B cell (primary cell): Measurements from ENCODE around the gene ASPSCR1. TPM values are rescaled to one million over a fixed set of nuclear protein-coding genes. Genes with fewer than 3 reads are reported as not detected.

Source experiments
- ATAC-seq: fragments of 200-7000 bp; cut with Tn5 transposase; one replicate; pipeline ENCODE4 v1.10.0; 2021; ENCODE audit warnings: low read depth, mild to moderate bottlenecking, moderate number of reproducible peaks, moderate library complexity
- CTCF ChIA-PET: fragments of 350-600 bp; sonication (Branson Sonifier 250); formaldehyde crosslinking; loops from one replicate; lab custom pipeline; 2021; ENCODE audit warnings: antibody characterized with exemption, inconsistent platforms; lab: Charles Lee
- POLR2A ChIA-PET: fragments of 350-600 bp; sonication (Branson Sonifier 250); formaldehyde crosslinking; loops from one replicate; lab custom pipeline; 2021; ENCODE audit warnings: antibody characterized with exemption; lab: Charles Lee
- DNase-seq: peaks from one replicate; pipeline ENCODE4 v3.0.0; 2013
- H2AFZ ChIP-seq: 2 replicates; pipeline ENCODE4 v1.6.1; 2012; ENCODE audit warnings: mild to moderate bottlenecking, low read depth, low read length; ENCODE audit not compliant: insufficient read depth, poor library complexity, severe bottlenecking
- H3K27ac ChIP-seq, 2 donors: 1 replicate in 1 of 2; 2 replicates in 1 of 2; pipeline ENCODE4 v1.5.1; 2012 to 2013; ENCODE audit warnings: low read length in 2 of 2, mild to moderate bottlenecking in 2 of 2, moderate library complexity in 1 of 2
- H3K27me3 ChIP-seq, 4 experiments: fragments of 200-600 bp in 1 of 4; sonication (generic) in 1 of 4; replicated peaks in 1 of 4; 1 replicate in 2 of 4; 2 replicates in 2 of 4; pipeline versions ENCODE4 v1.6.1 to v1.7.0; 2013 to 2016; ENCODE audit warnings: low read length in 3 of 4, mild to moderate bottlenecking in 2 of 4, mixed read lengths in 1 of 4, moderate library complexity in 1 of 4; ENCODE audit not compliant: insufficient read depth in 4 of 4, control insufficient read depth in 3 of 4; ENCODE audit errors: control extremely low read depth in 1 of 4
- H3K36me3 ChIP-seq, 2 experiments: replicated peaks in 1 of 2; 1 replicate in 1 of 2; 2 replicates in 1 of 2; pipeline versions ENCODE4 v1.6.1 to v1.7.1; 2013; ENCODE audit warnings: low read length in 1 of 2; ENCODE audit not compliant: insufficient read depth in 2 of 2, control insufficient read depth in 1 of 2; ENCODE audit errors: control extremely low read depth in 1 of 2, extremely low read depth in 1 of 2
- H3K4me1 ChIP-seq, 2 donors: fragments of 200-600 bp in 1 of 2; sonication (generic) in 1 of 2; 1 replicate in 1 of 2; 2 replicates in 1 of 2; pipeline versions ENCODE4 v1.5.1 to v1.6.1; 2013 to 2017; ENCODE audit warnings: low read length in 2 of 2; ENCODE audit not compliant: control insufficient read depth in 2 of 2, insufficient read depth in 2 of 2
- H3K4me2 ChIP-seq: replicated peaks from 2 replicates; pipeline ENCODE3; 2012; ENCODE audit warnings: mild to moderate bottlenecking, low read depth, low read length; ENCODE audit not compliant: poor library complexity, severe bottlenecking
- H3K4me3 ChIP-seq, 5 experiments: fragments of 200-600 bp in 1 of 5; sonication (generic) in 1 of 5; 1 replicate in 3 of 5; 2 replicates in 2 of 5; pipeline versions ENCODE4 v1.5.1 to v1.7.0; 2011 to 2016; ENCODE audit warnings: low read length in 4 of 5, mild to moderate bottlenecking in 4 of 5, low read depth in 2 of 5, control low read depth in 1 of 5, moderate library complexity in 1 of 5; ENCODE audit not compliant: insufficient read depth in 1 of 5; ENCODE audit errors: control extremely low read depth in 1 of 5, extremely low read depth in 1 of 5
- H3K79me2 ChIP-seq: fragments of 200-600 bp; sonication (generic); one replicate; pipeline ENCODE4 v1.6.0; 2016; ENCODE audit warnings: low read length; ENCODE audit not compliant: control insufficient read depth, insufficient read depth
- H3K9ac ChIP-seq: fragments of 200-600 bp; sonication (generic); 2 replicates; pipeline ENCODE4 v1.6.1; 2017; ENCODE audit warnings: mild to moderate bottlenecking, low read length, moderate library complexity
- H3K9me3 ChIP-seq, 3 donors: one replicate each; pipeline versions ENCODE4 v1.6.1 to v1.7.1; 2013; ENCODE audit warnings: low read length in 2 of 3; ENCODE audit not compliant: control insufficient read depth in 2 of 3, insufficient read depth in 1 of 3; ENCODE audit errors: control extremely low read depth in 1 of 3
- H4K20me1 ChIP-seq: 2 replicates; pipeline ENCODE4 v1.6.0; 2012; ENCODE audit warnings: mild to moderate bottlenecking, low read length; ENCODE audit not compliant: insufficient read depth, control insufficient read depth, poor library complexity, severe bottlenecking
- H3K27ac Mint-ChIP-seq: one replicate; pipeline ENCODE4 v1.8.0; 2021; ENCODE audit warnings: mixed read lengths
- H3K27me3 Mint-ChIP-seq: one replicate; pipeline ENCODE4 v1.8.0; 2021; ENCODE audit warnings: mixed read lengths
- H3K4me1 Mint-ChIP-seq: one replicate; pipeline ENCODE4 v1.8.0; 2021; ENCODE audit warnings: mixed read lengths
- H3K4me3 Mint-ChIP-seq: one replicate; pipeline ENCODE4 v1.8.0; 2021; ENCODE audit warnings: mixed read lengths
- H3K9me3 Mint-ChIP-seq: one replicate; pipeline ENCODE4 v1.8.0; 2022; ENCODE audit warnings: mixed read lengths; ENCODE audit not compliant: insufficient read depth
- EZH2 ChIP-seq: IDR thresholded peaks from 2 replicates; pipeline ENCODE4 v1.6.1; 2012; ENCODE audit warnings: borderline replicate concordance, low read depth, mild to moderate bottlenecking, moderate library complexity, low read length; ENCODE audit not compliant: insufficient read depth, poor library complexity, severe bottlenecking
- WGBS: methylation state at CpG from one replicate; pipeline ENCODE4 v1.1.5; 2013; ENCODE audit warnings: missing lambda C conversion rate; ENCODE audit not compliant: insufficient coverage; 5-methylcytosine and 5-hydroxymethylcytosine counted together
- intact Hi-C: fragments of 100-400 bp; cut with micrococcal nuclease; formaldehyde crosslinking; loops from one replicate; pipeline ENCODE4 v1.10.0; 2022
- polyA plus RNA-seq: library from polyadenylated mRNA; depleted of rRNA; stranded (reverse); fragments of >200 nt; gene quantifications from 2 replicates; pipeline ENCODE4 v1.2.3, GENCODE V29; 2012
- total RNA-seq, 2 donors: library from RNA; stranded (reverse); fragments of 120-200 nt in 1 of 2; gene quantifications; 1 replicate in 1 of 2; 2 replicates in 1 of 2; pipeline versions ENCODE4 v1.2.3 to v1.2.4, GENCODE V29; 2013 to 2022
- TF ChIP-seq, protein P1 (sequence below): fragments of 200-600 bp; IDR thresholded peaks from one replicate; pipeline ENCODE4 v1.8.0; 2022; ENCODE audit warnings: antibody characterized with exemption, mild to moderate bottlenecking

Gene ASPSCR1
- total and polyA plus RNA-seq, 2 donors (not counting 1 experiment from before 2014, with no cell fraction given) = 34.0 to 46.7 TPM

GRCh38 chr17:81983639-81984373 is 6.4 kb downstream of the ASPSCR1 start:
- Histone ChIP-seq H3K4me2 (peak overlapping the region; percentile 25), H3K79me2 (peaks cover 49% of the 10 kb centered on the region), H3K36me3 (peaks cover 0 to 24% of the 10 kb centered on the region in 2 experiments), H2AFZ (no peak overlapping the region), H4K20me1 (peaks cover 20% of the 10 kb centered on the region), H3K4me3 (no peak overlapping the region), H3K27me3 (no peaks in the 10 kb centered on the region), H3K4me1 (peaks cover 14 to 23% of the 10 kb centered on the region in 2 donors), H3K27ac (no peak overlapping the region), H3K9ac (no peak overlapping the region), H3K9me3 (peaks cover 0 to 7% (median 0%) of the 10 kb centered on the region in 3 donors)
- CTCF ChIA-PET = interaction anchor here (1.3 kb wide), 1 partner anchor 24 kb away, joined by 5 read pairs; the partner anchor contains the start of gene NOTUM
- Mint-ChIP-seq H3K4me1 (peaks cover 23% of the 10 kb centered on the region), H3K27ac (peak overlapping the region; percentile 26), H3K9me3 (no peaks in the 10 kb centered on the region), H3K27me3 (no peaks in the 10 kb centered on the region), H3K4me3 (no peak overlapping the region)
- peak; percentile 45 for DNase-seq
- WGBS = 93% methylated on average over 20 of the region's 26 CpGs
- ATAC-seq = peak; percentile 31
- POLR2A ChIA-PET = interaction anchor here (0.6 to 0.7 kb wide), 3 partner anchors 36 to 168 kb away, joined by 5 to 8 read pairs (median 5); no protein-coding TSS in a partner anchor
- TF ChIP-seq, protein P1, sequence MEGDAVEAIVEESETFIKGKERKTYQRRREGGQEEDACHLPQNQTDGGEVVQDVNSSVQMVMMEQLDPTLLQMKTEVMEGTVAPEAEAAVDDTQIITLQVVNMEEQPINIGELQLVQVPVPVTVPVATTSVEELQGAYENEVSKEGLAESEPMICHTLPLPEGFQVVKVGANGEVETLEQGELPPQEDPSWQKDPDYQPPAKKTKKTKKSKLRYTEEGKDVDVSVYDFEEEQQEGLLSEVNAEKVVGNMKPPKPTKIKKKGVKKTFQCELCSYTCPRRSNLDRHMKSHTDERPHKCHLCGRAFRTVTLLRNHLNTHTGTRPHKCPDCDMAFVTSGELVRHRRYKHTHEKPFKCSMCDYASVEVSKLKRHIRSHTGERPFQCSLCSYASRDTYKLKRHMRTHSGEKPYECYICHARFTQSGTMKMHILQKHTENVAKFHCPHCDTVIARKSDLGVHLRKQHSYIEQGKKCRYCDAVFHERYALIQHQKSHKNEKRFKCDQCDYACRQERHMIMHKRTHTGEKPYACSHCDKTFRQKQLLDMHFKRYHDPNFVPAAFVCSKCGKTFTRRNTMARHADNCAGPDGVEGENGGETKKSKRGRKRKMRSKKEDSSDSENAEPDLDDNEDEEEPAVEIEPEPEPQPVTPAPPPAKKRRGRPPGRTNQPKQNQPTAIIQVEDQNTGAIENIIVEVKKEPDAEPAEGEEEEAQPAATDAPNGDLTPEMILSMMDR = no peak
- no peak for TF ChIP-seq EZH2
- intact Hi-C loops = no loop called here

DNA sequence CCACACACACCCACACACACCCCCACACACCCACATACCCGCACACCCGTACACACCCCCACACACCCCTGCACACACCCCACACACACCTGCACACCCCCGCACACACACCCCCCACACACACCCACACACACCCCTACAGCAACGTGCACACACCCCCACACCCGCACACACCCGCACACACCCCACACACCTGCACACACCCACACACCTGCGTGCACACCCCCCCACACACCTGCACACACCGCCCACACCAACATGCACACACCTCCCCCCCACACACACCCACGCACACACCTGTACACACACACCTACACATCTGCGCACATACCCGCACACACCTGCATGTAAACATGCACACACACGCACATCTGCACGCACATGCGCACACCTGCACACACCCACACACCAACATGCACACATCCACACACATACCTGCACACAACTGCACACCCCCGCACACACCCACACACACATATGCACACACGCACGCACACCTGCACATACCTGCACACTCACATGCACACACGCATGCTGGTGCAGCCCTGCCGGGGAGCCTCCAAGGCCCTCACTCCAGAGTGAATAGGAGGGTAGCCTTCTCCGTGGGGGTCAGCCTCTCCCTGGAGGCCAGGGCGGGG is 7.5 kb downstream of the ASPSCR1 start:
- H3K4me1 Mint-ChIP-seq = peaks cover 16% of the 10 kb centered on the region
- H3K79me2 ChIP-seq = peaks cover 45% of the 10 kb centered on the region
- peaks cover 18% of the 10 kb centered on the region for H4K20me1 ChIP-seq
- H3K36me3 ChIP-seq = peaks cover 0 to 24% of the 10 kb centered on the region in 2 experiments
- H3K27ac ChIP-seq = no peak overlapping the region
- H3K27me3 ChIP-seq = no peaks in the 10 kb centered on the region
- ATAC-seq = no peak
- no peaks in the 10 kb centered on the region for H3K9me3 Mint-ChIP-seq
- no peak for TF ChIP-seq EZH2
- TF ChIP-seq, protein P1 = no peak
- intact Hi-C loops = no loop called here
- ChIA-PET CTCF (no interaction called here), POLR2A (no interaction called here)
- no peak overlapping the region for H3K27ac Mint-ChIP-seq
- no peak overlapping the region for H3K9ac ChIP-seq
- no peak overlapping the region for H3K4me2 ChIP-seq
- H3K4me1 ChIP-seq = peaks cover 14 to 20% of the 10 kb centered on the region in 2 donors
- no peak overlapping the region for H3K4me3 Mint-ChIP-seq
- no peak for DNase-seq
- WGBS = 98% methylated on average over 9 of the region's 21 CpGs
- H2AFZ ChIP-seq = no peak overlapping the region
- H3K4me3 ChIP-seq = no peak overlapping the region
- peaks cover 0 to 7% (median 0%) of the 10 kb centered on the region in 3 donors for H3K9me3 ChIP-seq
- no peaks in the 10 kb centered on the region for H3K27me3 Mint-ChIP-seq
